Vagina (tissue), 2 donors: Measurements from ENCODE around the gene RAP1A.

Source experiments
- POLR2A ChIP-seq, 2 donors: fragments of 450-650 bp; IDR thresholded peaks; one replicate each; pipeline ENCODE4 v1.6.1; 2017; ENCODE audit warnings: antibody characterized with exemption in 2 of 2, mild to moderate bottlenecking in 2 of 2, moderate library complexity in 2 of 2
- POLR2AphosphoS5 ChIP-seq, 2 donors: sonication (generic); formaldehyde crosslinking; IDR thresholded peaks; one replicate each; pipeline ENCODE4 v1.9.0; 2017; ENCODE audit warnings: antibody characterized with exemption in 2 of 2, mild to moderate bottlenecking in 2 of 2, low read depth in 1 of 2; ENCODE audit not compliant: insufficient read depth in 1 of 2
- TF ChIP-seq, protein P1 (sequence below), 3 experiments: fragments of 450-650 bp in 2 of 3; fragments of 200-600 bp in 1 of 3; sonication (generic) in 1 of 3; IDR thresholded peaks; one replicate each; pipeline ENCODE4 v1.5.1; 2017 to 2019; ENCODE audit warnings: antibody characterized with exemption in 3 of 3, mild to moderate bottlenecking in 2 of 3, moderate library complexity in 2 of 3

DNA sequence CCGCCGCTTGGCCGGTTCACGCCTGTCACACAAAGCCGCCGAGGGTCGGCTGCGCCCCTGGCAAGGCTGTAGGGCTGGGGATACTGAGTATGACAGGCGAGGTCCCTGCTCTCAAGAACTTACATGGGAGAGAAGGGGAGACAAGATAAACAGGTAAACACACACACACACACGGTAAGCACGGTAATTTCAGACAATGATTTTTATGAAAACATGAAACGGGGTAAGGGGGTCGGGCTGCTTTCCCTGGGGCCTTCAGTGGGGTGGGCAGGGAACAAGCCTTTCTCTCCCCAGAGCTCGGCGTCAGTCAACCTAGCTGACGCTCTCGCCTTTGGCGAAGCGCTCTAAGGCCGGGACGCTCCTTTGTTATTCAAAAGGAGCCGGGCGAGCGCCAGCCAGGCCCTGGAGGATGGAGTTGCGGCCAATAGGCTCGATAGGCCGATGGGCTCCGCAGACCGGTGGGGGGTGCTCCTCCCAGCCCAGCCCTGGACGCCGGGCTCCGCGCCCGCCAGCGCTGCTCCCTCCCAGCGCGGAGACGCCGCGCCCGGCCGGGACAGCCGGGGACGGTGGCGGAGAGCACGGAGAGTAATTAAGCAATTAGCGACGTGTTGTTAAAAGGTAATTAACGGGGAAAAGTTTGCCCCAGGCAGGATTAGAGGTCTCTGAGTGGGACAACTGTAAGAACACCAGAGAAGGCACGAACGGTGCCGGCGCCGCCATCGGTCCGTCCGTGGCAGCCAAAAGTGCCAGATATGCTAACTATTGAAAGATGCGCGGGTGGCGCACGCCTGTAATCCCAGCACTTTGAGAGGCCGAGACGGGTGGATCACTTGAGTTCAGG is 120.6 kb downstream of the RAP1A start:
- TF ChIP-seq, protein P1, sequence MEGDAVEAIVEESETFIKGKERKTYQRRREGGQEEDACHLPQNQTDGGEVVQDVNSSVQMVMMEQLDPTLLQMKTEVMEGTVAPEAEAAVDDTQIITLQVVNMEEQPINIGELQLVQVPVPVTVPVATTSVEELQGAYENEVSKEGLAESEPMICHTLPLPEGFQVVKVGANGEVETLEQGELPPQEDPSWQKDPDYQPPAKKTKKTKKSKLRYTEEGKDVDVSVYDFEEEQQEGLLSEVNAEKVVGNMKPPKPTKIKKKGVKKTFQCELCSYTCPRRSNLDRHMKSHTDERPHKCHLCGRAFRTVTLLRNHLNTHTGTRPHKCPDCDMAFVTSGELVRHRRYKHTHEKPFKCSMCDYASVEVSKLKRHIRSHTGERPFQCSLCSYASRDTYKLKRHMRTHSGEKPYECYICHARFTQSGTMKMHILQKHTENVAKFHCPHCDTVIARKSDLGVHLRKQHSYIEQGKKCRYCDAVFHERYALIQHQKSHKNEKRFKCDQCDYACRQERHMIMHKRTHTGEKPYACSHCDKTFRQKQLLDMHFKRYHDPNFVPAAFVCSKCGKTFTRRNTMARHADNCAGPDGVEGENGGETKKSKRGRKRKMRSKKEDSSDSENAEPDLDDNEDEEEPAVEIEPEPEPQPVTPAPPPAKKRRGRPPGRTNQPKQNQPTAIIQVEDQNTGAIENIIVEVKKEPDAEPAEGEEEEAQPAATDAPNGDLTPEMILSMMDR (IDR thresholded peaks at IDR 0.05) = no peak
- no peak for TF ChIP-seq POLR2A (IDR thresholded peaks at IDR 0.05)
- TF ChIP-seq POLR2AphosphoS5 (IDR thresholded peaks at IDR 0.05; ENCODE audit: insufficient read depth in 1 of 2, low read depth in 1 of 2) = no peak
